ENCODE results near the gene IST1.

IST1 gene

DNA sequence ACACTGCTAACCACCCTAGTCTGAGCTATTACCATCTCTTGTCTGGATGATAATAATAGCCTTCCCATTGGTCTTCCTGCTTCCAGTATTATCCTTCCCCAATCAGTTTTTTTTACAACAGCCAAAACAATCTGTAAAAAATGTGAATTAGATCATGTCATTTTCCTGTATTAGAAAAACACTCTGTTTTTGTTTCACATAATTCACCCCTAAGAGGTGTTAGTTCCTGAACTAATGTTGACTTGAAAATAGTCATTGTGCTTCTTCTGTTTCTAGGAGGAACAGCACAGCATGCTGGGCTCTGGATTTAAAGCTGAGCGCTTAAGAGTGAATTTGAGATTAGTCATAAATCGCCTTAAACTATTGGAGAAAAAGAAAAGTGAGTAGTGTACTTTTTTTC lies 20.0 kb downstream of the IST1 start:
- TF ChIP-seq ZBTB7A (IDR thresholded peaks at IDR 0.05; ENCODE audit: low read depth): no peak
- TF ChIP-seq CREB1 (IDR thresholded peaks at IDR 0.05; ENCODE audit: low read depth): no peak
- TF ChIP-seq EGR1 (IDR thresholded peaks at IDR 0.05): no peak
- no peak for TF ChIP-seq EP300 (IDR thresholded peaks at IDR 0.05; ENCODE audit: borderline replicate concordance)
- TF ChIP-seq YY1 (IDR thresholded peaks at IDR 0.05; ENCODE audit: low read depth): no peak
- no peak for TF ChIP-seq TAF1 (IDR thresholded peaks at IDR 0.05; ENCODE audit: low read depth)
- TF ChIP-seq RAD21 (IDR thresholded peaks at IDR 0.05; ENCODE audit: low read depth): no peak
- TF ChIP-seq, protein P1, sequence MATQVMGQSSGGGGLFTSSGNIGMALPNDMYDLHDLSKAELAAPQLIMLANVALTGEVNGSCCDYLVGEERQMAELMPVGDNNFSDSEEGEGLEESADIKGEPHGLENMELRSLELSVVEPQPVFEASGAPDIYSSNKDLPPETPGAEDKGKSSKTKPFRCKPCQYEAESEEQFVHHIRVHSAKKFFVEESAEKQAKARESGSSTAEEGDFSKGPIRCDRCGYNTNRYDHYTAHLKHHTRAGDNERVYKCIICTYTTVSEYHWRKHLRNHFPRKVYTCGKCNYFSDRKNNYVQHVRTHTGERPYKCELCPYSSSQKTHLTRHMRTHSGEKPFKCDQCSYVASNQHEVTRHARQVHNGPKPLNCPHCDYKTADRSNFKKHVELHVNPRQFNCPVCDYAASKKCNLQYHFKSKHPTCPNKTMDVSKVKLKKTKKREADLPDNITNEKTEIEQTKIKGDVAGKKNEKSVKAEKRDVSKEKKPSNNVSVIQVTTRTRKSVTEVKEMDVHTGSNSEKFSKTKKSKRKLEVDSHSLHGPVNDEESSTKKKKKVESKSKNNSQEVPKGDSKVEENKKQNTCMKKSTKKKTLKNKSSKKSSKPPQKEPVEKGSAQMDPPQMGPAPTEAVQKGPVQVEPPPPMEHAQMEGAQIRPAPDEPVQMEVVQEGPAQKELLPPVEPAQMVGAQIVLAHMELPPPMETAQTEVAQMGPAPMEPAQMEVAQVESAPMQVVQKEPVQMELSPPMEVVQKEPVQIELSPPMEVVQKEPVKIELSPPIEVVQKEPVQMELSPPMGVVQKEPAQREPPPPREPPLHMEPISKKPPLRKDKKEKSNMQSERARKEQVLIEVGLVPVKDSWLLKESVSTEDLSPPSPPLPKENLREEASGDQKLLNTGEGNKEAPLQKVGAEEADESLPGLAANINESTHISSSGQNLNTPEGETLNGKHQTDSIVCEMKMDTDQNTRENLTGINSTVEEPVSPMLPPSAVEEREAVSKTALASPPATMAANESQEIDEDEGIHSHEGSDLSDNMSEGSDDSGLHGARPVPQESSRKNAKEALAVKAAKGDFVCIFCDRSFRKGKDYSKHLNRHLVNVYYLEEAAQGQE (IDR thresholded peaks at IDR 0.05; ENCODE audit: low read depth): no peak

DNA sequence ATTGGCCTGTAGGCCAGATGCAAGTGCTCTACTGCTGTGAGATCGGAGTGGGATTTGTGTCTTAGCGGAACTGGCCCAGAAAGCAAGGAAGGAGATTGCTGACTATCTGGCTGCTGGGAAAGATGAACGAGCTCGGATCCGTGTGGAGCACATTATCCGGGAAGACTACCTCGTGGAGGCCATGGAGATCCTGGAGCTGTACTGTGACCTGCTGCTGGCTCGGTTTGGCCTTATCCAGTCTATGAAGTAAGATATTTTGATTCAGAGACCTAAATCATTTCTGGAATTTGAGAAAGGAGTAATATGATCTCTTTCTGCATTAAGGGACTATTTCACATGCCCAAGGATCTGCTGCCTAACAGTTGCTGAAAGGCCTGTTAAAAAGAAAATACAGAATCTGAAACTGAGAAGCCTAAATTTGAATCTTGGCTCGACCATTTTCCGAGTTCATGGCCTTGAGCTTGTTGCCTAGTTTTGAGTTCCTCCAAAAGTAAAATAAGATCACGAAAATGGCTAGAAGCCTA lies 21.1 kb downstream of the IST1 start:
- TF ChIP-seq, protein P1 (IDR thresholded peaks at IDR 0.05; ENCODE audit: low read depth): no peak
- TF ChIP-seq, protein P2, sequence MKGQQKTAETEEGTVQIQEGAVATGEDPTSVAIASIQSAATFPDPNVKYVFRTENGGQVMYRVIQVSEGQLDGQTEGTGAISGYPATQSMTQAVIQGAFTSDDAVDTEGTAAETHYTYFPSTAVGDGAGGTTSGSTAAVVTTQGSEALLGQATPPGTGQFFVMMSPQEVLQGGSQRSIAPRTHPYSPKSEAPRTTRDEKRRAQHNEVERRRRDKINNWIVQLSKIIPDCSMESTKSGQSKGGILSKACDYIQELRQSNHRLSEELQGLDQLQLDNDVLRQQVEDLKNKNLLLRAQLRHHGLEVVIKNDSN (IDR thresholded peaks at IDR 0.05): no peak
- TF ChIP-seq TAF1 (IDR thresholded peaks at IDR 0.05; ENCODE audit: low read depth) (no peak), FOXM1 (IDR thresholded peaks at IDR 0.05; ENCODE audit: borderline replicate concordance, low read depth) (no peak), YY1 (IDR thresholded peaks at IDR 0.05; ENCODE audit: low read depth) (no peak), TCF12 (IDR thresholded peaks at IDR 0.05; ENCODE audit: low read depth) (no peak), EGR1 (IDR thresholded peaks at IDR 0.05) (no peak), RAD21 (IDR thresholded peaks at IDR 0.05; ENCODE audit: low read depth) (no peak), EP300 (IDR thresholded peaks at IDR 0.05; ENCODE audit: borderline replicate concordance) (no peak), ZBTB7A (IDR thresholded peaks at IDR 0.05; ENCODE audit: low read depth) (no peak), TEAD4 (IDR thresholded peaks at IDR 0.05) (no peak)
- TF ChIP-seq, protein P3, sequence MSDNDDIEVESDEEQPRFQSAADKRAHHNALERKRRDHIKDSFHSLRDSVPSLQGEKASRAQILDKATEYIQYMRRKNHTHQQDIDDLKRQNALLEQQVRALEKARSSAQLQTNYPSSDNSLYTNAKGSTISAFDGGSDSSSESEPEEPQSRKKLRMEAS (IDR thresholded peaks at IDR 0.05): no peak

DNA sequence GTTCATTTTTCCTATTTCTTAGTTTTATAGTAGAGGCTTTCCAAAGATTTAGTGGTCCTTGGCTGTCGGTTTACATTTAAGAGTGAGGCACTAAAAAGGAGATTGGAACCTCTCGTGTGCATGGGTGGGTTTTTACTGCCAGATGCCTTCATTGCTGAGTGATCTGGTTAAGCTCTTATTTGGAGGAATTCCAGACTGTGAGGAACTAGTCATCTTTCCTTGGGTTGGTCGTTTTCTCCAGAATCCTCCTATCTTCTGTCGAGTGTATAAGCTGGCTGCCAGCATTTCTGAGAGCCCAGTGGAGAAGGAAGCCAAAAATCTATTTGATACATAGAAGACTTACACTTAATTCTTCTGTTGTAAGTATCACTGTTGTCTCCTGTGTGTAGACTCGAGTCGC lies 22.6 kb downstream of the IST1 start:
- TF ChIP-seq YY1 (IDR thresholded peaks at IDR 0.05; ENCODE audit: low read depth) (no peak), TEAD4 (IDR thresholded peaks at IDR 0.05) (no peak), EGR1 (IDR thresholded peaks at IDR 0.05) (no peak), TCF12 (IDR thresholded peaks at IDR 0.05; ENCODE audit: low read depth) (no peak), FOXM1 (IDR thresholded peaks at IDR 0.05; ENCODE audit: borderline replicate concordance, low read depth) (no peak), EP300 (IDR thresholded peaks at IDR 0.05; ENCODE audit: borderline replicate concordance) (no peak), ZBTB7A (IDR thresholded peaks at IDR 0.05; ENCODE audit: low read depth) (no peak), CEBPB (IDR thresholded peaks at IDR 0.05) (no peak), TAF1 (IDR thresholded peaks at IDR 0.05; ENCODE audit: low read depth) (no peak), CREB1 (IDR thresholded peaks at IDR 0.05; ENCODE audit: low read depth) (no peak), NFIC (IDR thresholded peaks at IDR 0.05) (no peak), RAD21 (IDR thresholded peaks at IDR 0.05; ENCODE audit: low read depth) (no peak)
- TF ChIP-seq, protein P2 (IDR thresholded peaks at IDR 0.05): no peak
- TF ChIP-seq, protein P3 (IDR thresholded peaks at IDR 0.05): no peak
- TF ChIP-seq, protein P1 (IDR thresholded peaks at IDR 0.05; ENCODE audit: low read depth): no peak

DNA sequence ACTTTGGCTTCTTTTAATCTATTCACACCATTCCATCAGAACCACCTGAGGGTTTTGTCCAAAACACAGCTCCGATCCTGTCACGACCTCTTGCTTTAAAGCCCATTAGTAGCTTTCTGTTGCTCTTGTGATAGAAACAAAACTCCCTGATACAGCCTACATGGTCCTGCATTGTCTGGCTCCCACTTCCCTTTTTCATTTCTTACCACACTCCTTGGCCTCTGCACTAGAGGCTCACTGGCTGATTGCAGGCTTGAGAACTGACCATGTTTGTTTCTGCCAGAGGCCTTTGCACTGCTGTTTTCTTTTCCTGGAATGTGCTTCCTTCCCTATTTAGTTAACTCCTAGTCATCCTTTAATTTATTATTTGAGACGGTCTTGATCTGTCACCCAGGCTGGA lies 23.7 kb downstream of the IST1 start:
- TF ChIP-seq, protein P3 (IDR thresholded peaks at IDR 0.05): no peak
- TF ChIP-seq EGR1 (IDR thresholded peaks at IDR 0.05) (no peak), TCF12 (IDR thresholded peaks at IDR 0.05; ENCODE audit: low read depth) (no peak), TEAD4 (IDR thresholded peaks at IDR 0.05) (no peak), CEBPB (IDR thresholded peaks at IDR 0.05) (no peak), TAF1 (IDR thresholded peaks at IDR 0.05; ENCODE audit: low read depth) (no peak), ZBTB7A (IDR thresholded peaks at IDR 0.05; ENCODE audit: low read depth) (no peak), NFIC (IDR thresholded peaks at IDR 0.05) (no peak)
- TF ChIP-seq, protein P1 (IDR thresholded peaks at IDR 0.05; ENCODE audit: low read depth): no peak
